ENCODE data around the gene PDZD2. TPM values are rescaled to one million over a fixed set of nuclear protein-coding genes. Genes with fewer than 3 reads are reported as not detected.

The PDZD2 gene
- total and polyA plus RNA-seq, 2 donors (not counting 3 experiments of a cell fraction or from before 2014, with no cell fraction given) = 0.66 to 6.9 TPM

GRCh38 chr5:31936683-31937082 is 297.8 kb downstream of the PDZD2 start:
- Histone ChIP-seq H2AFZ (ENCODE audit: low read depth, low read length) (no peak overlapping the region), H3K9me3 (replicated peaks; ENCODE audit: control insufficient read depth, insufficient read depth, low read length) (no peaks in the 10 kb centered on the region), H3K36me3 (ENCODE audit: control insufficient read depth in 2 of 2, extremely low read depth in 1 of 2, insufficient read depth in 2 of 2, low read length in 2 of 2) (no peaks in the 10 kb centered on the region), H3K27ac (ENCODE audit: insufficient read depth, low read depth, low read length) (no peak overlapping the region), H3K79me2 (ENCODE audit: control insufficient read depth, insufficient read depth, low read length) (no peaks in the 10 kb centered on the region), H3K27me3 (ENCODE audit: control insufficient read depth in 2 of 2, insufficient read depth in 2 of 2, low read length in 2 of 2) (no peaks in the 10 kb centered on the region), H3K9ac (replicated peaks; ENCODE audit: extremely low read depth, insufficient read depth, low read length) (no peak overlapping the region), H3K4me3 (replicated peaks in 1 of 3; ENCODE audit: insufficient read depth in 1 of 3, low read depth in 1 of 3, low read length in 3 of 3) (no peak overlapping the region), H3K4me2 (ENCODE audit: insufficient read depth, low read length) (no peak overlapping the region), H3K4me1 (ENCODE audit: control insufficient read depth, extremely low read depth, insufficient read depth, low read length) (peaks cover 2% of the 10 kb centered on the region), H4K20me1 (replicated peaks; ENCODE audit: control insufficient read depth, extremely low read depth, insufficient read depth, low read length) (no peaks in the 10 kb centered on the region), H3K9me1 (replicated peaks; ENCODE audit: control insufficient read depth, extremely low read depth, insufficient read depth, low read length) (no peaks in the 10 kb centered on the region)
- ChIA-PET CTCF (interaction anchor here (1.5 to 2.0 kb wide), 2 partner anchors 140 to 156 kb away, joined by 3 to 5 read pairs; no protein-coding TSS in a partner anchor), POLR2A (no interaction called here)
- dilution Hi-C loops (cut with MboI; ENCODE audit: extremely low pct_ligation_motif_present, low sequenced_read_pairs) = no loop called here
- intact Hi-C loops (cut with micrococcal nuclease) = no loop called here
- DNase-seq (ENCODE audit: low read depth, low spot score) (no peak), FAIRE-seq (no peak)
- TF ChIP-seq POLR2AphosphoS5 (IDR thresholded peaks at IDR 0.05; ENCODE audit: insufficient read depth, low read depth, low read length) = no peak
- no peak for TF ChIP-seq POLR2A (IDR thresholded peaks at IDR 0.05; ENCODE audit: low read depth, low read length)
- TF ChIP-seq EZH2 (IDR thresholded peaks at IDR 0.05; ENCODE audit: borderline replicate concordance, low read depth, low read length, severe bottlenecking) = no peak
- TF ChIP-seq MAX (IDR thresholded peaks at IDR 0.05; ENCODE audit: insufficient read depth, insufficient read length) = no peak
- no peak for TF ChIP-seq MYC (IDR thresholded peaks at IDR 0.05; ENCODE audit: low read depth, low read length)
- BruUV-seq (replicated peaks) = no TSS peak

GRCh38 chr5:31937226-31937625 is 298.3 kb downstream of the PDZD2 start:
- POLR2A ChIA-PET = no interaction called here
- FAIRE-seq (no peak), DNase-seq (ENCODE audit: low read depth, low spot score) (no peak)
- H3K9me3 ChIP-seq (replicated peaks; ENCODE audit: control insufficient read depth, insufficient read depth, low read length) = no peaks in the 10 kb centered on the region
- H3K27ac ChIP-seq (ENCODE audit: insufficient read depth, low read depth, low read length) = no peak overlapping the region
- H3K79me2 ChIP-seq (ENCODE audit: control insufficient read depth, insufficient read depth, low read length) = no peaks in the 10 kb centered on the region
- no peak overlapping the region for H3K4me2 ChIP-seq (ENCODE audit: insufficient read depth, low read length)
- CTCF ChIA-PET = no interaction called here
- H3K27me3 ChIP-seq (ENCODE audit: control insufficient read depth in 2 of 2, insufficient read depth in 2 of 2, low read length in 2 of 2) = no peaks in the 10 kb centered on the region
- no TSS peak for BruUV-seq (replicated peaks)
- TF ChIP-seq POLR2AphosphoS5 (IDR thresholded peaks at IDR 0.05; ENCODE audit: insufficient read depth, low read depth, low read length) = no peak
- TF ChIP-seq MYC (IDR thresholded peaks at IDR 0.05; ENCODE audit: low read depth, low read length) = no peak
- no peaks in the 10 kb centered on the region for H3K36me3 ChIP-seq (ENCODE audit: control insufficient read depth in 2 of 2, extremely low read depth in 1 of 2, insufficient read depth in 2 of 2, low read length in 2 of 2)
- no peak overlapping the region for H3K4me3 ChIP-seq (replicated peaks in 1 of 3; ENCODE audit: insufficient read depth in 1 of 3, low read depth in 1 of 3, low read length in 3 of 3)
- no peak overlapping the region for H2AFZ ChIP-seq (ENCODE audit: low read depth, low read length)
- H3K9ac ChIP-seq (replicated peaks; ENCODE audit: extremely low read depth, insufficient read depth, low read length) = no peak overlapping the region
- no peaks in the 10 kb centered on the region for H3K4me1 ChIP-seq (ENCODE audit: control insufficient read depth, extremely low read depth, insufficient read depth, low read length)
- H3K9me1 ChIP-seq (replicated peaks; ENCODE audit: control insufficient read depth, extremely low read depth, insufficient read depth, low read length) = no peaks in the 10 kb centered on the region
- intact Hi-C loops (cut with micrococcal nuclease) (no loop called here), dilution Hi-C loops (cut with MboI; ENCODE audit: extremely low pct_ligation_motif_present, low sequenced_read_pairs) (no loop called here)
- no peaks in the 10 kb centered on the region for H4K20me1 ChIP-seq (replicated peaks; ENCODE audit: control insufficient read depth, extremely low read depth, insufficient read depth, low read length)

Measured in endothelial cell of umbilical vein (primary cell).